Esophagus muscularis mucosa (tissue), 3 donors: Measurements from ENCODE around the gene PRLH.

ENCODE experiments used
- CTCF ChIP-seq, 3 experiments: fragments of 200-600 bp in 2 of 3; fragments of 450-650 bp in 1 of 3; sonication (generic) in 2 of 3; IDR thresholded peaks; one replicate each; pipeline ENCODE4 v1.5.1; 2017 to 2019; ENCODE audit warnings: antibody characterized with exemption in 3 of 3, mild to moderate bottlenecking in 2 of 3, moderate library complexity in 1 of 3
- POLR2A ChIP-seq: fragments of 450-650 bp; IDR thresholded peaks from one replicate; pipeline ENCODE4 v1.6.1; 2017; ENCODE audit warnings: antibody characterized with exemption, moderate library complexity, mild to moderate bottlenecking, low read depth

DNA sequence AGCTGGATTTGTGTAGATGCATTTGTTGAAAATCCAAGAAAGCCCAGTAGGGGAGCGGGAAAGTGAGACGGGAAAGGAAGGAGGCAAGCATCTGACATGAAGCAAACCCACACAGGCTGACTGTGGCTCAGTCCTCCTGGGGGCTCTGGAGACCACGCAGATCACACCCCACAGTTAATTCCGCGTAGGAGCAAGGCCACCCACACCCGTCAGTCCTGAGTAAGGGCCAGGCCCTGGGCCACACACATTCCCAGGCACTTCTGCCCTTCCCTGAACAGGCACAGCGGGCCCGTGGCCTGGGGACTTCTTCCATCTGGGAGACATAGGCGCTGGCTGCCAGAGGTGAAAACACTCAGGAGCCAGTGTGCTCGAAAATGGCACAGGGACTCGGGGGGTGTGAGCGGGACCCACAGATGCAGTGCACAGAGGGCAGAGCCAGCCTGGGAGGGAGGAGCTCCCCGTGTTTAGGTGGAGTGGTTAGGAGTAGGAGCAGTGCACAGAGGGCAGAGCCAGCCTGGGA is 19.4 kb upstream of the PRLH start:
- TF ChIP-seq CTCF (IDR thresholded peaks at IDR 0.05) = no peak
- TF ChIP-seq POLR2A = no peak
